Activated CD8-positive, alpha-beta memory T cell treated with anti-CD3 and anti-CD28 coated beads, Interleukin-2, amount 50 U/mL, for 48 hours (primary cell): ENCODE measurements around the gene LRRC4C.

Experiments
- DNase-seq: peaks from one replicate; pipeline ENCODE4 v3.0.0-alpha.2; 2020

Gene LRRC4C

DNA sequence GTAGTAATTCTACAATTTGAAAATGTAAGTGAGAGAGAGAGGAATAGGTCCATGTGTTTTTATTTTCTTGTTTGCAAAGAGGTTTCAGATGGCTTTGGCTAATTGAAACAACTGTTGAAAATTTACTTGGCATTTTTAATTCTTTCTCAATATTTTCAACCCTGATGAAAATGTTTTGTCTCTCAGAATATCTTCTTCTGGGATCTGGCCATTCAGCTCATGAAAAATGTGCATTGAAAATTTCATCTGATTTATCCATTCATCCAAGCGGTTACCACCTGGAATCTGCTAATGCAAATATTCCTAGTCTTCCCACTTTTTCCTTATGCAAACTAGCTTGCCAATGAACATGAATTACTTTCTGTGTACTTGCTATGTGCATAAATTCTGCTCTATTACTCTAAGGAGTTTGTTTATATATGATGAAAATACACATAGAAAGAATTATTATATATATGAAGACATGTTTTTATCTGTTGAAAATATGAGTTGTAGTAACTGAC, 621.2 kb downstream of the LRRC4C start:
- DNase-seq, result no peak

DNA sequence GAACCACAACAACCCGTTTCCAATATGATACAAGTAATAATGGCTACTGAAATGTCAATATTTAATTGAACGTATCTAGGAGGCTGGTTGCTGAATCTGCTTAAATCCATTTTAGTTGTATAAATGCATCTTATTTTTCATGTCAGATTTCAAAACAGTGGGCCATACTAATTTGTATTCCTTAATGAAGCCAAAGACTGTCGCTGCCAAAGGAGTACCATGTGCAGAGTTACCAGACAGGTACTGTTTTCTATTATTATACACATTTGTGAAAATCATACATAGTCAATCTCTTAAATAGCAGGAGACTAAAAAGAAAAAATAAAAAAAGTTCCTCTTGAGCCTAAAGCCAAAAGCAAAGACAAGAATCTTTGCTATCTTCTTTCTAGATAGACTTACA, 632.3 kb downstream of the LRRC4C start:
- no peak for DNase-seq

DNA sequence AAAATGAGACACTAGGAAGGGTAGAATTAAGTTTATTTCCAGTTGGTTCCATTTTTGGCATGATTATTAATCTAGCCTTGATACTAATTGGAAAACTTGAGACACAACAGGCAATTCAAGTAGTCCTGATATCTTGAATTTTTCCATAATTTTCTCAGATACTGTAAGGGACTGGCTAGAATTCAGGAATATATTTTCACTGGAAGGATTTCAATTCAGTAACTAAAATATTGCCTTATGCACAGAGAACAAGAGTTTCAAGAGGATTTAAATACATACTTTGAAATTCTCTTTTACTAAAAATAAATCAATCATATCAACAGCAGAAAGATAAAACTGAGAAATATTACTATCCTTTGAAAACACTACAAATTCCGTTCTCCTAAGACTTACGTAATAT, 632.9 kb downstream of the LRRC4C start:
- DNase-seq, result no peak

DNA sequence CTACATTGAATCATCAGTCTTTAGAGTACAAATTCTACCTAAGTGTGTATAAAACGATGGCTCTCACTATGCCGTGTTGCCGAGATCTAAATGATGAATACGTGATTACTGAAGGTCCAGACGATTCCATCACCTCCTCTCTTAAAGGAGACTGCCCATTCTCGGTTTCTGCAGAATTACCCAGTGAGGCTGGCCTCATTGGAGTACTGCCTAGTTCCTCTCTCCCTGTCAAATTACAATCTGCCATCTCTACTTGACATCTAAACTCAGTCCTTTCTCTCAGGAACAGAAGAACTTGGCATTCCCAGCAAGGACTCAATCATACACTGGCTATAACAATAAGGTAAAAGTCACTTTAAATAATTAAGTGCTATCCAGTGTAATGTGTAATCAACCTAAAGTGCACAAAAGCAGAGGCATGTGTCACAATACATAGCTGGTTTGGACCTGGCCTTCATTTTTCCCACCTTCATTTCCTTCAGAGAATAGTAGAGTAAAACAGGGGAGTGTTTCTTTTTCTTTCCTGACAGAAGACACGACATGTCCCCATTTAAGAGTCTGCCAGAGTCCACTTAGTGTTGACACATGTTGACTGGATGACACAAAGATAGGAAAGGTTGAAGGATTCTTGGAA, 634.1 kb downstream of the LRRC4C start:
- DNase-seq, result no peak

DNA sequence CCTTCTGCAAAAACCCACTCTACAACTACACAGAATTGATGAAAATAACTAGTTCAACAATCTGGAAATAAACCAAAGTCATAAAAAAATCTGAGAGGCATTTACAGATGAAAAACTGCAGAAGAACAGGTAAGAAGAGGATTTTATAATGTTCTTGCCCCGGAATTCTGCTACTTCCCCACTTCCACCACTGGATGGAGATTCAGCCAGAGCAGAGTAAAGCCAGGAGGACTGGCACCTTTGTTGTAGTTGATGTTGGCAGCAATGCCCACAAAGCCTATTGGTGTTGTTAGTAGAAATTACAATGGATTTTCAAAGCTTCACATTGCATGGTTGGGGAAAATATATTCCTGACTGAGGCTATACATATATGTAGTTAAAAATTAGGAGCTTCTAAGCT, 640.2 kb downstream of the LRRC4C start:
- no peak for DNase-seq

DNA sequence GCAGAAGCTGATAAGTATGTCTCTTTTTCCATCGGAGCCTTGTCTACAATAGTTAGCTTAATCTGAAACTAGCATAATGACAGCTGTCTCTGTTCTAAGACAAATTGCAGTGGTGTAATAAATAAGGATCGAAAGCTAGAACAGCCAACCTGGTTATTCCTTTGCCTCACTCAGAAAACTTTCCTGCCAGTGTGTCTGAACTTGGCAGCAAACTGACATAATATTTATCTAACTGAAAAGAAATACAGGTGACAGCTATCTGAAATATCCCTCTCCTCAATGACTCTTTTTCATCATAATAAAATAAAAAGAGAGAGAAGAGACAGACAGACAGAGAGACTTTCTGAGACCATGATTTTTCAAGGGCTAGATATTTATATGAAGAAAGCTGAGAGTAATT, 642.5 kb downstream of the LRRC4C start:
- DNase-seq, result no peak

DNA sequence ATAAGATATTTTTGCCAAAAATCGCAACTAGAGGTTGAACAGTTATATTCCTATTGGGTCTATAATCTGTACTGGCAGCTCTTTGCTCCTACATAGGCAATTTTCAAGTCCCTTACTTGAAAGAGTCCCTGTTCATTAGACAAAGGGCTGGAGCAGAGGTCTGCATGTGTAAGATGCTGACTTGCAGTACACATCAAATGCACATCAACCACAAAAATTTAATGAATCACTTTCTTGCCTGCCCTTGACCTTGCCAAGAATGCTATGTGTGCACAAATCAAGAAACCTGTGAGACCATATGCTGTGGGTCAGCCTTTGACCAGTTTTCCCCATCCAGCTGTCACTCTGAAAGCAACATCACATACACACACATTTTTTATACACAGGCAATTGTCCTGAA, 661.5 kb downstream of the LRRC4C start:
- DNase-seq, result no peak

DNA sequence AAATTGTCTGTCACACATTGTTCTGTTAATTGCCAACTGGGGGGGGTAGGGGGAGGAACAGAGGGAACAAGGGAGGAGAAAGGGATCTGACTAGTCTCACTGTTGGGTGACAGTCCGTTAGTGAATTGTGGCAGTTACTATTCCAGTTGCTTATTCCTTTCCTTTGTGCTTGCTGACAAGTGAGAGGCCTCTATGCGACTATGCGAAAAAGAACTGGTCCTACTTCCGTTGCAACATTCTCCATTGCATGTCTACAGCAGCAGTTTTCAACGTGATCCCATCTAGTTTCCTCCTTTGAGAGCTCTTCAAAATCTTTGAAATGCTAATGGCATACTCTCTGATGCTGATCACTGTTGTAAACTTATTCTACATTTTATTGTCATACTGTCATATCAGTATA, 672.2 kb downstream of the LRRC4C start:
- no peak for DNase-seq

DNA sequence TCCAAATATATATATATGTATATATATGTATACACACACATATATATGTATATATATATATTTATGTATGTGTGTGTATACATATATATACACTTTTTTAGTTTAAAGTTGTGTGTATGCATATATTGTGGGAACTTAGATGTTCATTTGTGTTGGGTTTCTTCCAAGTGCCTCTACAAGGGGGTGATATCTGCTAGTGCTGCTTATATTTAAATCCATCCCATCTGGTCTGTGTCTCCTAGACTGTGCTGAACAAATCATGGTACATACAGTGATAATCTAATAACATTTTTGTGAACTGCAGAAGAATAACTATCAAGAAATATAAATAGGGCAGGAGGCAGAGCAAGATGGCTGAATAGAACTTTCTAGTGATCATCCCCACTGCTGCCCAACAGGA, 696.4 kb downstream of the LRRC4C start:
- no peak for DNase-seq

DNA sequence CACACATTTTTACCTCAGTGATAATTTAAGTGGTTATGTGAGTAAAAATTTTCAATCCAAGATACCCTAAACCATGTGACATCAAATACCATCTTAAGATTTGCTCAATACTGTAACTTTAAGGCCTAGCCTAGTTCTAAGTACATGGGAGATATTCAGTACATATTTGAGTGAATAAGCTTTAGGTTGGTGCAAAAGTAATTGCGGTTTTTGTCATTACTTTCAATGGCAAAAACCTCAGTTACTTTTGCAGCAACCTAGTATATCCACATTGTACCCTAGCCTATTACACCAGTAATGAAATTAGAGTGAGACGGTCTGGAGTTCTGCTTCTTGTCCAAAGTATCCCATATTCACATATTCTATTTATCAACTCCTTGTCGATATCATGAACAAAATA, 700.1 kb downstream of the LRRC4C start:
- DNase-seq, result no peak

DNA sequence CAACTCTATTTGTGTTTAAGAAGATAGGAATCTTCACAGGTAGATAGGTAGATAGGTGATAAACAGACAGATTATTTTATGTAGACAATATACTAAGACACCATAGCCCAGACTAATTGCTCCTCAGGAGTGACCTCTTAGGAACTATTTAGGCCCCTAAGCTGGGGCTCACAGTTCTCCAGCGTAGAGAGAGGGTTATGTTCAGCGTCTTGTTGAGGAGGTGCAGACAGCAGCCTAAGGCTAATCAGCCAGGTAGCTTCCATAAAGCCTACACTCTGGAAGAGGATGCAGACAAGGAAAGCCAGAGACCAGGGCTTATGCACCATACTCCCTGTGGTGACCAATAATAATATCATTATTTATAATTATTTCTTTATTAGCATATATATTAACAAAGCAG, 705.2 kb downstream of the LRRC4C start:
- no peak for DNase-seq

DNA sequence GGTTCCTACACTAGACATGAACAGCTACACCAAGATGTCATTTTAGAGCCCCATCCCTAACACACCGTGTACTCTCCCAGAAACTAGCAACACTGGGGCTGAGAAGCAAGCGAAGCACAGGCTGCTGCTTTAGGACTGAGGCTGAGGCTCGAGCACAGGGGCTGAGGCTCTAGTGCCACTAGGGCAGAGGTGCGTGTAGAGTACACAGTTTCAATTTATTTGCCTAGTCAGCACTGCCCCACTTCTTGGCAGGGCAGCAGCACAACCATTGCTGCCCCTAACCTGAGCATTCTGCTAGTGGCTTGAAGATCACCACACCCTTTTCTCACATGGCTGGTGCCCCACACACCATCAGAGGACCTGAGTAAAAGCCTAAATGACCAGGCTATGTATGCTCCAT, 713.2 kb downstream of the LRRC4C start:
- DNase-seq, result no peak

DNA sequence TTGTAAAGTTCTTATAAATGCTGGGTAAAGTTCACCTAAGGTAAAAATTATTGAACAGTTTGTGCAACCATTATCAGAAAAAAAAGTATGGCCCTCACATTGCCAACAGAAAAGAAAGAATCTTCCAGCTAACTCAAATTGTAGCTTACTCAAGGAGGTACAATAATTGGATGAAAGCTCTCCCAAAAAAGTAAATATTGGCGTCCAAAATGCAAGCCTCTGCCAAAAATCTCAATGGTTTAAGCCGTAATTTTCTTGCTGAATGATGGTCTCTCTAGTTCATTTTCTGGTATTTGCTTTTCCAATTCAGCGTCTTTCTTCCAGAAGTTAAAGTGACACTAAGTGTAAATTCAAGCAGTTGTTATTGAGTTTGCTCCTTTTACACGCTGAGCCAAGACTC, 727.3 kb downstream of the LRRC4C start:
- no peak for DNase-seq

DNA sequence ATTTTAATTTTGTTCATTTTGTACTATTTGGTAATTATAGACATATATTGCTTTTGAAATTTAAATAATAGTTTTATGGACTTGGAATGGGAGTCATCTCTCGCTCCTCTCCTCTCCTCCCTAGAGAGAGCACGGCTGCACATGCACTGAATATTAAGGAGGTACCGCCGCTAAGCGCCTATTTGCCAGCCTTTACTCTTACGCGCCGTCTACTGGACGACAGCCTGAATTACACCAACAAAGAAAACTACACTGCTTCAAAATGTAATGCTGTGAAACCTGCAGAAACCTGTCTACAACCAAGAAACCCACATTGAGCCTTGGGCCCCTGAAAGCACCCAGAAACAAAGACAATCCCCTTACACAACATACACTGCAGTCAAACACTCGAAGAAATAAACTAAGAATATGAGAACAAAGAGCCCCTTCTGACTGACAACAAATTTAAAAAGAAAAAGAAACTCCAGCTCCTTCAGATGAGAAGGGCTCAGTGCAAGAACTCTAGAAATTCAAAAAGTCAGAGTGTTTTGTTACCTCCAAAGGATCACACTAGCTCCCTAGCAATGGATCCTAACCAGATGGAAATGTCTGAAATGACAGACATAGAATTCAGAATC, 737.2 kb downstream of the LRRC4C start:
- no peak for DNase-seq

DNA sequence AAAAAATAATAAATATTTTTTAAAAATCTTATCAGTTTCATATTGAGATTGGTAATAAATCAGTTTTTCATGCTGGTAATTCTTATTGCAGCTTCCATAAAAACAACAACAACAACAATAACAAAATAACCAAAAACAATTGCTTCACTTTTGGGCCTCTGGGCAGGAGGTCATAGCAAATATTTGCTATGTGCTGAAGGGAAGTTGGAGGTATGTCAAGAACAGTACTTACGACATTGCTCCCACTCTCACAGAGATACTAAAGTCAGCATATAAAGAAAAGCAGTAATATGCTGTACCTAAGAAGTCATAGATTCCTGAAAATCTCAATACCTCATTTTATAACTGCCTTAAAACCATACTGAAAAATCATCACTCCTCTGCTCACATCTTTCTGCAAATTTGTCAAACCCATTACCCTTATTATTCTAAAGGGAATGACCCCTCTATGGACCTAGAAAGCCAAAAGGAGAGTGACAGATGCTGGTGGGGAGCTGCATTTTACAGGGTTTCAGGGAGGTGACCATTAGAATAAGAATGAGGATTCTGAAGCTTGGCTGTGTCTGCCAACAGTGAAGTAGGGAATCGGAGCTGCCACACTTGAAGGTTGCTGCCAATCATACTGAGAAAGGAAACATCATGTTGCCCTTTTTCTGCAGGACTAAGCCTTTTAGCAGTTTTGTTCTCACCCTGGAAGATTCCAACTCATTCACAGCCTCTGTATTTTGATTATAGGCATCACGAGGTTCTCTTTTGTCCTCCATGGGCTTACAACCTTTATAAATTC, 742.9 kb downstream of the LRRC4C start:
- DNase-seq, result no peak

DNA sequence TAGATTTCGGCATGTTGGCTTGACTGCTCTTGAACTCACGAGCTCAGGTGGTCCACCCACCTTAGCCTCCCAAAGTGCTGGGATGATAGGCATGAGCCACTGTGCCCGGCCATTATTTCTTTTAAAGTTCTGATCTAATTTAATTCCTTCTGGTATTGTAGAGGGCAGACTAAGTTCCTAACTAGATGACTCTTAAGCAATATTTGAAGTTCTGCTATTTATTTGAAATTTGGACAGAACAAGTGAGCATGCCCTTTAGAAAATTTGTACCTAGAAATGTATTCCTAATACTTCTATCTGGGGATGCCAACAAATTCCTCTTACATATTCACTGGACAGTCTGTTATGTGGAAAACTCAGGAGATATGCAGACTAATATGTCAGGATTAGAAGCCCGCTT, 746.4 kb downstream of the LRRC4C start:
- no peak for DNase-seq

DNA sequence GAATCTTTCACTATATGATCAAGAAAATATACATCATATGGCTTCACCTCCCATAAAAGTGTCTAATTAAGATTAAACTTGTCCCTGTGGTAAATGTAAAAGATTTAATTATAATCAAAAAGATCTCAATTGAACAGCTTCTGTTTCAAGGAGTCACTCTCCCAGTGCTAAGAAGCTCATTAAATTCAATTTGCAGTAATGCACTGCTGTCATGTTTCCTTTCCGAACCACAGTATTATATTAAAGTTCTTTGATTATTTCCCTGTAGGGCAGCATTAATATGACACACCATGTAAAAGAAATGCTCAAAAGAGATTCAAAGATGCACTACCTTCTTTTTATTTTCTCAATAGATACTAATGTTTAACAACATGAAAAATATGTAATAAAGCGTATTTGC, 758.4 kb downstream of the LRRC4C start:
- DNase-seq, result no peak

DNA sequence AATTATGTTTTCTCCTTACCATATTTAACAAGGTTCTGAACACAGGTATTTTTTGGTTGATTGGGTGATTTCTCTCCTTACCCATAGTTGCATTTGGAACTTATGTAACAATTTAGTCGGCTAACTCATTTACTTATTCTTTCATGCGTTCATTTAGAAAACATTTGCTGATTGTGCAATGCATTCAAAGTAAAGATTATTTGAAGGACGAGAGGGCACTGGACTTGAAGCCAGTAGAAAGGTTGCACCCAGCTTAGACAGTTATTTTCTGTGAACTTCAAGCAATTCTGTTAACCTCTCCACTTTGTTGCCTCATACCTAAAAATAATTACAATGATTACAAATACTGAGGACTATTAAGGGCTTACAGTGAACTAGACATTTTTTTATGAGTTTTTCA, 769.6 kb downstream of the LRRC4C start:
- no peak for DNase-seq

DNA sequence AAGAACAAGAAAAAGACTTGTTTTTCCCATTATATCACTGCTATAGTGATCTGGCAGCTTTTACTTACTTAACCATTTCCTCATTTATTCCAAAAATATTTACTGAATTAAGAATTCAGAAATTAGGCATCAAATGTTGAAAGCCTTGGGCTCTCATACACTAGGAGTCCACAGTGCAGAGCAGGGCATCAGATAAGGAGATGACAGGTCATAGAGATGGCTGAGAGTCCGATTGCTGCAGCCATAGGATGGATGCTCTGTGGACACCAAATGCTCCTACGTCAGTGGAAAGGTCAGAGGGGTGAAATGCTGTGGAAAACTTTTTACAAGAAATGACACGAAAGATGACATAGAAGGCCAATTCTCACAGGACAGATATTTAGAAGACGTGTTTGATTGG, 771.1 kb downstream of the LRRC4C start:
- DNase-seq, result no peak

DNA sequence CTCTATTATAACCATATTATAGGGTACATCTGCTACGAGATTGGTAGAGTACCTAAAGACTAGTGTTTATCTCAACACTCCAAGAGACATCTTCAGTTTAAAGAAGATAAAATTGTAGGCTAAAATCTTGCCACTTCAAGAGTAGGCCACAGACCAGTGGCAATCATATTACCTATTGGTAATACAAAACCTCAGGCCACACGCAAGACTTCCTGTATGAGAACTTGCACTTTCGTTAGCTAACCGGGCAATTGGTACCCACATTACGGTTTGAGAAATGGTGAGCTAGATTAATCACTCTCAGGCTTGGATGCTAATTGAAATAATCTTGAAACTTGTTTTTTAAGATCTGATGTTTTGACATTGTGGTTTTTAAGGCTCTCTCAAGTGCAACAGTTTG, 772.7 kb downstream of the LRRC4C start:
- DNase-seq, result no peak

DNA sequence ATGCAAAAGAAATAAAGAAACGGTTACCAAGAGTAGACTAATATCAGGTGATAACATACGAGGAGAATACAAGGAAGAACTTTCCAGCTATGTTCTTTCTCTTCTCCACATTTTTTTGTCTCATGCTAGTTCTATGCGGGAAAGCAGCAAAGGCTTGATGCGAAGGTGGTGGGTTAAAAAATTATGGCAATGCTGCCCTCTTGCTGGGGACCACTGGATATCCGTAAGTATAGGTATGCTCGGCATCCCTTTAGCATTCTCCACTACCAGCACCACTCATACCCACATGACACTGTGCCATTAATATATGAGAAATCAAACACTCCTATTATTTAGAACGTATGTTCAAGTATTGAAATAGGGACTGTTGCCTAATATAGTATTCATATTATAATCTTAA, 776.4 kb downstream of the LRRC4C start:
- DNase-seq, result no peak

DNA sequence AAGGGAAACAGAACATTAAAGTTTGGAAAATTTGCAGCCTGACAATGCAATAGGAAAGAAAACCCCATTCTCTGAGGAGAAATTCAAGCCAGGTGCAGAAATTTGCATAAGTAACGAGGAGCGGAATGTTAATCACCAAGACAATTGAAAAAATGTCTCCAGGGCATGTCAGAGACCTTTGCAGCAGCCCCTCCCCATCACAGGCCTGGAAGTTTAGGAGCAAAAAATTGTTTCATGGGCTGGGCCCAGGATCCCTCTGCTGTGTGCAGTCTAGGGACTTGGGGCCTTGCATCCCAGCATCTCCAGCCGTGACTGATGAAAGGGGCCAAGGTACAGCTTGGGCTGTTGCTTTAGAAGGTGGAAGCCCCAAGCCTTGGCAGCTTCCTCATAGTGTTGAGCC, 780.2 kb downstream of the LRRC4C start:
- no peak for DNase-seq

DNA sequence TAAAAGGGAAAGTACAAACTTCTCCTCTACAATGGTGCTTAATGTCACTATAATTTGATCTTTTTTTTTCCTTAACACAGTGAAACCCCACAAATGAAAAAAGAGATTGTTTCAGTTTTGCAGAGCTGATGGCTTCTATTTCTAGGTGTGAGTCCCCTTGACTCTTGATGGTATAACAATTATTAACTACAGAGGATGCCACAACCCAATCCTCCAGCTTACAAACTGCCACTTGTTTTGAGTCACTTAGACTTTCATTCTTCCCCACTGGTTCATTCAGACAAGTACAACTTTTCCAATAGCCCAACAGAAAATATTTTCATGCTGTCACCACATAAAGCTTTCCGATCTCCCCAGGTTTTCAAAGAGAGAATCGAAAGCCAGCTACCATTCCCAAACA, 812.2 kb downstream of the LRRC4C start:
- DNase-seq, result no peak

DNA sequence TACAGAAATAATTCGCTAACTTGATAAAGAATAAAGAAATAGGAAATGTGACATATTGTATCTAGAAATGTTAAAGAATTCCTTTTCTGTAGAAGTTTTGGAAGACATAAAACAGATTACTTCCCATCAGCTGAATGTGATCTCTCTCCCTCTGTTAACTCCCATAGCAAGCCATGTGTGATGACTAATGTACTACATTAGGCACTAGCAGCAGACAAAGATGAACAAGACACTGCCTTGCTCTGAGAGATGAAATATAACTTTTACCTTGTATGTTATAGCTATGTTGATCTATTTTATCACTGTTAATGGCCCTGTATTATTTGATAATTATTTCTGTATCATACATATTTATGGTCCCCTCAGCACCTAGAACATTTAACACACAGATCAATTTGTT, 817.2 kb downstream of the LRRC4C start:
- no peak for DNase-seq
